Activated CD4-positive, alpha-beta T cell treated with anti-CD3 and anti-CD28 coated beads, Interleukin-10, Interleukin-2, amounts not matched to agents 100 ng/mL and 50 ng/mL, durations not matched to agents 16 hours and 8 hours (primary cell): ENCODE measurements around the gene TNRC18.
A peak's percentile ranks its signal among the peaks of the same experiment; 100 is the strongest.
"Not testable (repeated sequence)": the region's sequence is repeated elsewhere in the genome, so short reads cannot be mapped to it uniquely, and the experiment has no call there.

Source experiments
- DNase-seq: peaks from one replicate; pipeline ENCODE4 v3.0.0-alpha.2; 2020

TNRC18 gene

GRCh38 chr7:5286933-5287332 lies 136.7 kb downstream of the TNRC18 start:
- DNase-seq, result no peak

- DNase-seq, result peak; percentile 32
Observed at GRCh38 chr7:5284304-5285281, 139.0 kb downstream of the TNRC18 start.

- no peak for DNase-seq
Observed at GRCh38 chr7:5283421-5284303, 140.0 kb downstream of the TNRC18 start.

- DNase-seq, result peak; percentile 16
Observed at GRCh38 chr7:5282543-5283316, 140.9 kb downstream of the TNRC18 start, which contains the start of gene SLC29A4. Gene SLC29A4, plus strand, starts transcription at chr7:5282943. Its CDS starts 4,874 bp downstream, at chr7:5287817.

- DNase-seq, result not testable (repeated sequence)
Observed at GRCh38 chr7:5281598-5282500, 141.8 kb downstream of the TNRC18 start.

GRCh38 chr7:5279734-5280133 lies 143.9 kb downstream of the TNRC18 start:
- no peak for DNase-seq

- no peak for DNase-seq
Observed at GRCh38 chr7:5278766-5279165, 144.9 kb downstream of the TNRC18 start.

GRCh38 chr7:5276611-5277010 lies 147.0 kb downstream of the TNRC18 start:
- no peak for DNase-seq

GRCh38 chr7:5276123-5276522 lies 147.5 kb downstream of the TNRC18 start:
- DNase-seq, result not testable (repeated sequence)

GRCh38 chr7:5275510-5275909 lies 148.1 kb downstream of the TNRC18 start:
- not testable (repeated sequence) for DNase-seq

- not testable (repeated sequence) for DNase-seq
Observed at GRCh38 chr7:5274985-5275431, 148.6 kb downstream of the TNRC18 start.

- DNase-seq, result no peak
Observed at GRCh38 chr7:5274441-5274840, 149.2 kb downstream of the TNRC18 start.

GRCh38 chr7:5273831-5274405 lies 149.7 kb downstream of the TNRC18 start:
- not testable (repeated sequence) for DNase-seq

GRCh38 chr7:5270788-5271187 lies 152.8 kb downstream of the TNRC18 start:
- no peak for DNase-seq

- not testable (repeated sequence) for DNase-seq
Observed at GRCh38 chr7:5269992-5270657, 153.5 kb downstream of the TNRC18 start.

GRCh38 chr7:5267829-5268228 lies 155.8 kb downstream of the TNRC18 start:
- not testable (repeated sequence) for DNase-seq

- DNase-seq, result no peak
Observed at GRCh38 chr7:5266191-5267028, 157.2 kb downstream of the TNRC18 start.

- DNase-seq, result no peak
Observed at GRCh38 chr7:5265320-5266190, 158.1 kb downstream of the TNRC18 start.
